GM21528 (cell line): Measurements from ENCODE around the gene CDHR3.
A peak's percentile ranks its signal among the peaks of the same experiment; 100 is the strongest.

Source experiments
- ATAC-seq: cut with Tn5 transposase; IDR thresholded peaks from one replicate; pipeline ENCODE4 v1.9.1; 2021; ENCODE audit warnings: mild to moderate bottlenecking, moderate library complexity; ENCODE audit not compliant: unreplicated experiment, low FRiP score

The CDHR3 gene

GRCh38 chr7:106022193-106022821, 59.2 kb downstream of the CDHR3 start:
- peak; percentile 69 for ATAC-seq

GRCh38 chr7:106023369-106024322, 60.6 kb downstream of the CDHR3 start:
- no peak for ATAC-seq

- ATAC-seq = no peak
Measured at GRCh38 chr7:106026101-106026500, 63.0 kb downstream of the CDHR3 start.

DNA sequence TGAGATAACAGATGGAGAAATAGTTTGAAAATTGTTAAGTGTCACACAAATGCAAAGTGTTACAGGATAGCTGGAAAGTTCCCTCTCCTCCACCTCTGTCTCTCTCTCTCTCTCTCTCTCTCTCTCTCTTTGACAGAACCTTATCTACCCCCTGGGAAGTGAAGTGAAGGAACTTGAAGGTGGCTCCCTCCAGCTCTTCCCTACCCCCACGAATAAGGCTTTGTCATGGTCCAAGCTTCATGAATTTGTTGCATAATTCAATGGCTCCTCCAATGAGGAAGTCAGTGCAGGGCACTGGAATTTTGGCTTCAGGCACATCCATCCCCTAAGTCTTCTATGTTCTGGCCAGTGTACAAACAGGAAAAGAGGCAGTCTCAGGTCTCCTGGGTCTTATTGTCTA, 66.4 kb downstream of the CDHR3 start:
- no peak for ATAC-seq

DNA sequence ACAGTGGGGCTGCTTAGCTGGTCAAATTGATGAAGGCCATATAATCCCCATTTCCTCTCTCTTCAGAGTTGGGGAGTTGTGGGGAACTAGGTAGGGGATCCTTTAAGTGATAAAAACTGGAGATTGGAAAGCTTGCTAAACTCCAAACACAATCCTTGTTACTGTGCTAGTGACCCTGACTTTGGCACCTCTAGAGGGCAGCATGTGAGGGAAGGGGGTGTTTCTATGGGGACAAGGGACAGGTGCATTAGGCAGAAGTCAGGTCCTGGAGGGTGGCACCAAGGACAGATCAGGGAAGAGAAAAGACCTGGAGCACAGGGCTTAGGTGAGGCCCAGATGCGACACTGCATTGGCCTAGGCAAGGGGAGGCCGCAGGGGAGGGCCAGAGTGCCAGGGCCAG, 66.9 kb downstream of the CDHR3 start:
- ATAC-seq = no peak

GRCh38 chr7:106031300-106032035, 68.4 kb downstream of the CDHR3 start:
- no peak for ATAC-seq

DNA sequence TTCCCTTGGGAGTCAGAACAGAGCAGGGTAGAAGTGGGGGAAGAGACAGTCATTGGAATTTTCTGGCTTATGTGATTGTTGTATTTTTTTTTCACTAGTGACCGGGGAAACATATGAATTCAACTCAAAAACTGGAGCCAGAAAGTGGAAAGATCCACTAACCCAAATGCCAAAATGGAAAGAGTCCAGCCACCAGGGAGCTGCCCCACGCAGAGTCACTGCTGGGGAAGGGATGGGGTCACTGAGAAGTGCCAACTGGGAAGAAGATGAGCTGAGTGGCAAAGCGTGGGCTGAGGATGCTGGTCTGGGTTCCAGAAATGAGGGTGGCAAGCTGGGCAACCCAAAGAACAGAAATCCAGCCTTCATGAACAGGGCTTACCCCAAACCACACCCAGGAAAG, 69.2 kb downstream of the CDHR3 start:
- ATAC-seq = no peak

DNA sequence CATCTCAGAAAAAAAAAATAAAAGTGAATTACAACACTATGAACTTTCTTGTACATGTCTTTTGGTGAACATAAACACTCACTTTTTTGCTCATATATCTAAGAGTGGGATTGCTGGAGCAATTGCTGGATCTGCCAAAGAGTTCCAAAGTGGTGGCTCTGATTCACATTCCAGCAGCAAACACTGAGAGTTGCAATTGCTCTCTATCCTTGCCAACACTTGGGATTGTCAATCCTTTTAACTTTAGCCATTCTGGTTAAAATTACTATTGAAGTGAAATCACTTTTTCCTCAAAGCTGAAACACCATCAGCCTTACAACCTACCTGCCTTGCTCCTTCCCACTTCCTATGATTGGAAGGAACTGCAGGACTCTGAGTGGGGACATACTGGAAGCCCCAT, 70.7 kb downstream of the CDHR3 start:
- ATAC-seq = no peak

GRCh38 chr7:106034383-106034782, 71.3 kb downstream of the CDHR3 start:
- ATAC-seq = no peak

DNA sequence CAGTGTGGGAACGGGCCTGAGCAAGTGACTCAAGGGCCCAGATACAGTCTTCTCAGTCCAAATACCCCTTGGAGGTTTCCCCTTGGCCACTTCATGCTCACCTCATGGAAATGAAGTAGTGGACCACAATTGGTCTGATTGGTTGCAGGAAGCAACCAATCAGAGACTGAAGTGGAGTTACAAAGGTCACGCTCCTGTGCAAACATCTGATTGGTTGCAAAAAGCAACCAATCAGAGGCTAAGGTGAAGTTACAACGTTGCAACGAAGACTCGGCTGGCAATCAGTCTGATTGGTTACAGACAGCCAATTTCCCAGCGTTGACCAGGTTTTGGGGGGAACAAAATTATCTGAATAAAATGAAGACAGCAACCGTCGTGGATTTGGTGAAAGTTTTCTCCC, 72.5 kb downstream of the CDHR3 start:
- ATAC-seq = no peak

- no peak for ATAC-seq
Measured at GRCh38 chr7:106036004-106036403, 72.9 kb downstream of the CDHR3 start.

DNA sequence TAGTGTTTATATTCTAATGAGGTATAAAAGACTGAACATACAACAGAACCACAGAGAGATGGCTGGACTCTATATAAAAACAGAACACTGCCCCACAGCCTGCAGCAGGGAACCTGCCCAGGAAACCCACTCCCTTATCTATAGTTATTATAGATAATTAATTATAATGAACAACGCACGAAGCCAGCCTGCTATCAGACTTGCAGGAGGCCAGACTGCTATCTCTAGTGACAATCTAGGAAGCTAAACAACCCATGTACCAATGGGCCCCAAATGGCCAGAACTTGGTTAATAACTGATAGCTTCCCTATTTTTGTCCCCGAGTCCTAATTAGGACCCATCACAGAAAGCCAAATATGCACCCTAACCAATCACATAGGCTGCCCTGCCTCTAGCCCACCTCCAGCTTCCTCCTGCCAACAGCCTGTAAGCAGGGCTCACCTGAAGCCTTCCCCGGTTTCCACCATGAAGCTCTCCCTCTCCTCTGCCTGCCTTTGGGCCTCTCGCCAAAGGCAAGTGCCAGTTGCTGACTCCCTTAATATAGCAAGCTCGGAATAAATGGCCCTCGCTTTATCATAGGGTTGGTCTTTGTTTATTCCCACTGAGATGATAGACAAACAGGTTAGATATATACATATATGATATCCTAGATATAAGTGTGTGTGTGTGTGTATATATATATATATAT, 74.6 kb downstream of the CDHR3 start:
- no peak for ATAC-seq

- no peak for ATAC-seq
Measured at GRCh38 chr7:106038289-106038688, 75.2 kb downstream of the CDHR3 start.

GRCh38 chr7:106038916-106039315, 75.9 kb downstream of the CDHR3 start:
- no peak for ATAC-seq

- no peak for ATAC-seq
Measured at GRCh38 chr7:106039486-106040060, 76.5 kb downstream of the CDHR3 start.

GRCh38 chr7:106041140-106041717, 78.2 kb downstream of the CDHR3 start:
- ATAC-seq = no peak

DNA sequence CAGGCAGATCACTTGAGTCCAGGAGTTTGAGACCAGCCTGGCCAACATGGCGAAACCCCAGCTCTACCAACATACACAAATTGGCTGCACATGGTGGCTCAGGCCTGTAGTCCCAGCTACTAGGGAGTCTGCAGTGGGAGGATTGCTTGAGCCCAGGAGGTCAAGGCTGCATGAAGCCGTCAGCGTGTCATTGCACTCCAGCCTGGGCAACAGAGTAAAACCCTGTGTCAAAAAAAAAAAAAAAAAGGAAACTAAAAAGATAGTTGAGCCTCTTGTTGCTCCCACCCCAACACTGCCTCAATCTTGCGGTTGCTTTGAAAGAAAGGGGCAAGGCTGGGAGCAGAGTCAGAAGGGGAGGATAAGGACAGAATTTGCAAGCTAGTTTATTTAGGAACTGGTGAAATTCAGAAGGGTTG, 79.1 kb downstream of the CDHR3 start:
- ATAC-seq = no peak

DNA sequence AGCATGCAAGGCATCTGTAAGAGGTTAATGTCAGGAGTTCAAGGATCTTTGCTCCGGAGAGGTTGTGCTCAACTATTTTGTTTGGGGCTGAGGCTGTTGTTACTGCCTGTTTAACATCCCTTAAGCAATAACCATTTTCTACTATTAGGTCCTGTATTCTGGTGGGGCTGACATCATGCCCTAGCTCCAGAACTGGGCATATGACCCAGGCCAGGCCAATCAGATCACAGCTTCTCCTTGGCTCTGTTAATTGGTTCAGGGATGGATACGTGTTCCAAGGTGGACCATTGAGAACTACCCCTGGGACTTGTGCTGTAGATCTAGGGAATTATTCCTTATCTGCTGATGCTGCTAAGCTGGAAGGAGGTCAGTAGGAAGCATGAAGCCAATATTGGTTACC, 82.1 kb downstream of the CDHR3 start:
- ATAC-seq = no peak

DNA sequence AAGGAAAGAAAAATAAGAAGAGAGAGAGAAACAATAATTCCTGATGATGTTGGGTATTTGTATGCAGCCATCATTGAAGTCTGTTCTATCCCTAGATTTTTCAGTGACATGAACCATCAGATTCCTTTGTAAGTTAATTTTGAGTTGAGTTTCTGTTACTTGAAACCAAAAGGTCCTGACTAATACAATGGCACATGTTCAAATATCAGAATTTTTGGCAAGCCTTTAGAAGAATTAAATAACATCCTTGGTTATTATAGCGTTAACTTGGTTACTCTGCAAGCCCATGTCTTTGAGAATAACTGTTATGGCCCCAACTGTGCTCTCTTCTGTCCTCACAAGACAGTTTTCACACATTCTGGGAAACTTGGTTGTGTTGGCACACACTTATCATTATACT, 82.5 kb downstream of the CDHR3 start:
- no peak for ATAC-seq

DNA sequence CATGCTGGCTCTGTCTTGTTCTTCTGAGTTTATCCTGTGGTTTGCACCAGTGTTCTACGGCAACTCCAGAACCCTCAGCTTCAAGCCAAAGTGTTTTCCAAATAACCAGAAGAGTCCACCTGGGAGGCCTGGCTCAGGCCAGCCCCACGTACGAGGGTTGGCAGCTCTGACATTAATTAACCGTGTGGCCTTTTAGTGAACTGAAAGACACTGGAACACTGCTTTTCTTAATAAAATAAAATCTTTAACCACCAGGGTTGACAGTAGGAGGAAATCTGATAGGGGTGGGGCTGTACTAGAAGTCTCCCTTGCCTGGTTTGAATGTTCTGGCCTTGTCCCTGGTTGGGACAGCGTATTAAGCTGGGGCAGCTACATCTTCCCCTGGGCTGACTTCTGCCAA, 84.1 kb downstream of the CDHR3 start:
- ATAC-seq = no peak
